ENCODE data around the gene RAB11FIP5. TPM values are rescaled to one million over a fixed set of nuclear protein-coding genes. Genes with fewer than 3 reads are reported as not detected.

The RAB11FIP5 gene
- total RNA-seq, result 32.2 and 33.0 TPM in 2 replicates

GRCh38 chr2:73112913-73113854 is at the start of gene RAB11FIP5:
Gene RAB11FIP5 (minus strand): TSS chr2:73112948. CDS start chr2:73112777, 171 bp downstream.

DNA sequence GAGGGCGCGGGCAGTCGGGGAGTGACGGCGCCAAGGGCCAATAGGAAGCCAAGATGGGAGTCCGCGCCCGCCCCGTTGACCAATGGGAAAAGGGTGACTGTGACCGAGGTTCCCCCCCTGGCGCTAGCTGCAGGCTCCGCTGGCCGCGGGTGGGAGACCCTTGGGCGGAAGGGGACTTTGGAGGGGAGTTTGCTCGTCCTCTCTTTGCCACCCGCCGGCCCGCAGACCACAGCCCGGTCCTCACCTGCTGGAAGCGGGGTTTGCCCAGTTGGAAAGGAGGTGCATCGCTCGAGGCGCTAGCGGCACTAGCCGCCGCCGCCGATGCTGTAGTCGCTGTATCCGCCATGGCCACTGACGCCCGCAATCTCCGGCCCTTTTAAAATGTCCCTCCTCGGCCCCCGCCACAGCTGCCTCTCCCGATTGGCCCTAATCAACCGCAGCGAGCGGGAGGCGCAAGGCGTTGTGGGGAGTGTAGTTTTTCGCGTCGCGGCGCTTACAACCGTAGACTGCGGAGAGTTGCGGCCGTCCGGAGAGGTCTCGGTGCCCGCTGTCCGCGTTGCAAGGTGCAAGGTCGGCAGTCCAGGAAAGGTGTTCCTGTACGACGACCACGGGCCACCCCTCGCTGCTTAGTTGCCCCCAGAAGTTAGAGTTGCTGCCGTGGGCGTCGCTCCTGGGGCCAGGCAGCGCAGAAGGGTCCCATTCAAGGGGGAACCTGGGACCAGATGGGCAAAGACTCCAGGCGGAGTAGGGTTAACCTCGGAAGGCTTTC is 41.2 kb downstream of the RAB11FIP5 start, which contains the start of gene SFXN5:
Gene SFXN5 (minus strand): TSS at position 353 of the 769 bp plus-strand sequence. CDS start 7 bp downstream, at position 346.

Other genes starting within 250 kb of the RAB11FIP5 start
- gene SPR, start 225.5 kb downstream of the RAB11FIP5 start, total RNA-seq, result 18.3 and 22.2 TPM in 2 replicates
- not detected in 2 replicates for gene EMX1, start 195.4 kb downstream of the RAB11FIP5 start, total RNA-seq
- 2.8 and 5.3 TPM in 2 replicates for gene SFXN5, start 41.2 kb downstream of the RAB11FIP5 start, total RNA-seq
- not detected in 2 replicates for gene NOTO, start 89.6 kb upstream of the RAB11FIP5 start, total RNA-seq
- gene SMYD5, start 101.3 kb upstream of the RAB11FIP5 start, total RNA-seq, result 10.0 and 17.4 TPM in 2 replicates
- gene PRADC1, start 120.3 kb upstream of the RAB11FIP5 start, total RNA-seq, result 11.2 and 68.3 TPM in 2 replicates
- 192 and 241 TPM in 2 replicates for gene CCT7, start 121.4 kb upstream of the RAB11FIP5 start, total RNA-seq
- gene FBXO41, start 171.5 kb upstream of the RAB11FIP5 start, total RNA-seq, result 2.5 and 3.6 TPM in 2 replicates
- gene EGR4, start 180.6 kb upstream of the RAB11FIP5 start, total RNA-seq, result not detected in 2 replicates

All from pericardium fibroblast (primary cell).